ENCODE measurements around the gene PRAME.
"Not testable (repeated sequence)": the region's sequence is repeated elsewhere in the genome, so short reads cannot be mapped to it uniquely, and the experiment has no call there.

The PRAME gene

DNA sequence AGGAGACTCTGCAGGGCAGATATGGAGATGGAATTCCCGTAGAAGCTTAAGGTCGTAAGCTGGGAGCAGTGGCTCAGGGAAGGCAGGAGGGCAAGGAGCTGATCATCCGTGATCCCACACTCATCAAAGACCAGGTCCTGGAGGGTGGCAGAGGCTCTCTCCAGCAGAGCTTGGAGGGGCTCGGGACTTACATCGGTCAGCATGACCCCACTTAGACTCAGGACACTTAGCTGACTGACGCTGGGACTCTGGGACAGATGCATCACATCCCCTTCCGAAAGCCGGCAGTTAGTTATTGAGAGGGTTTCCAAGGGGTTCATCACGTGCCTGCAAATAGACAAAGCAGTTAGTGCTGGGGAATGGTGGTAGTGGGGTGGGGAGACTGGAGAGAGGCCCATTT, 10.7 kb downstream of the PRAME start:
- no peak for DNase-seq

DNA sequence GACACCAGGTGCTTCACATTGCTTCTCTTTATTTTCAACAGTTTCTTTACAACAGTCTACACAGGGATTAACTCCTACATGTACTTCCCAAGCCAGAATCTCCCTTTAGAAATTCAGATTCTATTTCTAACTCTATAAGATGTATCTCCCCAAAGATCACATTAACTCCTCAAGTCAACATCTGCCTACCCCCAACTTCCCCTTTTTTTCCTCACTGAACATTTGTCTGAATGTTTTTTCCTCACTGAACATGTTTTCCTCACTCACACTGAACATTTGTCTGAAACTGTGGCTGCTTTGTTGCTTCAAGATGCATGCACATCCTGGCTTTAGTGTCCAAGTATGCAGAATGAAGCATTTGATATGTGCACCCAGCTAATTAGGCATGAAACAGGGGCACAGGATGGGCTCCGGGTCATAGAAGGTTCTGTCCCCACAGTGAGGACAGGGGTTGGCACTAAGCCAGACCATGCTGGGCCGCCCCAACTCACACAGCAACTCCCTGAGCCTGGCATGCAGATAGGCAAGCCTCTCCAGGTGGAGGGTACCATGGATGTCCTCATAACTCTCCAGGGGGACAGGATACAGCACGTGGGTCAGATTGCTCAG, 11.3 kb downstream of the PRAME start:
- DNase-seq: no peak

DNA sequence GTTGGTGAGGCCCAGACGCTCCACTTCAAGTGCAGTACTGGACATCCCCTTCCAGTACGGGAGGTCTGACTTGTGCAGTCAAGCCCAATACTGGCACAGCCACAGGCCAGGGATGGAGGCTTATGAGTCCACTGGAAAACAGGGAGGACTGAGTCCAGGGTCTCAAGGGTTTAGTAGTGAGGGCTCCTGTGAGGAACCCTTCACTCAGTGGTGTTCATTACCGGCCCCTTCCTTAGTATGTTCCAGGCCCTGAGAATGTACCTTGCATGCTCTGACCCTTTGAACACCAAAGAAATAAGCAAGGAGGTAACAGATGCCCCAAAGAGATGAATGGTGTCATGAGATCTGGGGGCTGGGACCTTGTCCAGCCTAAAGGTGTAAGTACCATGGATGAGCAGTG, 11.8 kb downstream of the PRAME start:
- no peak for DNase-seq

- no peak for DNase-seq
Observed at GRCh38 chr22:22546490-22546889, 12.6 kb downstream of the PRAME start.

- no peak for DNase-seq
Observed at GRCh38 chr22:22545084-22545483, 14.0 kb downstream of the PRAME start.

DNA sequence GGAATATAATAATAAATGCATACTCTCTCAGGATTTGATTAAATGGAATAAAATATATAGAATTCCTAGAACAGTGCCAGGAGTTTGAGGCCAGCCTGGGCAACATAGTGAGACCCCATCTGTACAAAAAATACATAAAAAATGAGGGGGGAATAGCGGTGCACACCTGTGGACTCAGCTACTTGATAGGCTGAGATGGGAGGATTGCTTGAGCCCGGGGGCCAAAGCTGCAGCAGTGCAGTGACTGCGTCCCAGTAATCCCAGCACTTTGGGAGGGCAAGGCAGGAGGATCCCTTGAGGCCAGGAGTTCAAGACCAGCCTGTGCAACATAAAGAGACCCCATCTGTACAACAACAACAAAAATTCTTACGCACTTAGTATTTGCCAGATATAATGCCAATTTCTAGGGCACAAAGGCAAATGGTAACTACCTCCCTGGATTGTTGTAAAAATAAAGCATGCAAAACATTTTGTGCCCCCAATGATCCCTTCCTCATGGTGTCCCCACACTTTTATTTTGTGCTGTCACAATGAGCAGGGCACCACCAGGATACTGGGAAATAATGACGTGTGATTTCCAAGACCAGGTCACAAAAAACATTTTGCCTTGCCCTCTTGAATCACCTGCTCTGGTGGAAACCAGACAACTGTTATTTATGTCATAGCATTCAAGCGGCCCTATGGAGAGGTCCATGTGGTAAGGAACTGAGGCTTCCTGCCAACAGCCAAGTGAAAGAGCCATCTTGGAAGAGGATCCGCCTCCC, 20.7 kb downstream of the PRAME start:
- DNase-seq: no peak

DNA sequence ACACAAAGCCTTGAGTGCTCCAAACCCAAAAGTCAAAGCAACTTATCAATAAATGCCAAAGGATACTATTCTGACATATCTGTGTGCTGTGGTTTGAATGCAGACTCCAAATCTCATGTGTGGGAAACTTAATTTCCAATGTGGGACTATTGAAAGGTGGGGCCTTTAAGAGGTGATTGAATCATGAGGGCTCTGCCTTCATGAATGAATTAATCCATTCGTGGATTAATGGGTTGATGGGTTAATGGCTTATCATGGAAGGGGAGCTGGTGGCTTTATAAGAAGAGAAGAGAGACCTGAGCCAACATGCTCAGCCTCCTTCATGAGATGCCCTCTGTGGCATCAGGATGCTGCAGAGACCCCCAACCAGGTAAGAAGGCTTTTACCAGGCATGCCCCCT, 22.1 kb downstream of the PRAME start:
- no peak for DNase-seq

GRCh38 chr22:22536515-22536914, 22.6 kb downstream of the PRAME start:
- no peak for DNase-seq

DNA sequence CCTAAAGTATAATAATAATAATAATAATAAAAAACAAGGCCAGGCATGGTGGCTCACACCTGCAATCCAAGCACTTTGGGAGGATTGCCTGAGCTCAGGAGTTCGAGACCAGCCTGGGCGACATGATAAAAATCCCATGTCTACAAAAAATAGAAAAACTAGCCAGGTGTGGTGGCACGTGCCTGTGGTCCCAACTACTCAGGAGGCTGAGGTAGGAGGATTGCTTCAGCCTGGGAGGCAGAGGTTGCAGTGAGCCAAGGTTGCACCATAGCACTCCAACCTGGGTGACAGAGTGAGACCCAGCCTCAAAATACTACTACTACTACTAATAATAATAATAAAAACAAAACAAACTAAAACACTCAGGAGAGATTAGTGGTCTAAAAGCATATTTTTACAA, 23.4 kb downstream of the PRAME start:
- DNase-seq: no peak

DNA sequence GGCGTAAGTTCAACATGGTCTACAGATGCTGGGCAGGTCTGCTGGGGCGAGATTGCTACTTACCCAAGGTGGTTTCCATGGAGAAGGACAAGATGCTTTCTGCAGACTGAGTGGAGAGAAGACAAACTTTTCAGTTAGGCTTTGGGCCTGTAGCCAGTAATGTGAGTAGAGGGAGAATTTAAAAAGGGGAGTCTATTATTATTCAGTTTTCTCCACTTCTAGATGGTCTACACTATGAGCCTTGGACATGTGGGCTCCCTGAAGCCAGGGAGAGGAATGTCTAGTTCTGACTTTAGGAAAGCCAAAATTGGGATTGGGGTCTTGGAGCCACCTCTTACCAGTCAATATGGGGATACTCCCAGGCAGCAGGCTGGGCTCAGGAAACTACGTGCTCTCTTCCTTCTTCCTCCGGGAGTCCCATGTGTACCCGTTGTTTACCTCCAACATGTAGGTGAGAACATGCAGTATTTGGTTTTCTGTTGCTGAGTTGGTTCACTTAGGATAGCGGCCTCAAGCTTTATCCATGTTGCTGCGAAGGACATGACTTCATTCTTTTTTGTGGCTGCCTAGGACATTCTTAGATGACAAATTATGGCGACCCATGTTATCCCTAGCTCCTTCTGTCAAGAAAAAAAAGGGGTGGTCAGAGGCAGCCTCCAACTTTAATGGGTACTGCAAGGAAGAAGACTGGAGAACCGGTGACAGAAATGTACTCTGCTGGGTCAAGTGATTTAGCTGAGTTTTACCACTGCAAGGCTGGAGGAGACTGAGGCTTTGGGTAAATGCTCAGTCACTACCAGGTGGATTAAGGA, 24.3 kb downstream of the PRAME start:
- no peak for DNase-seq

- no peak for DNase-seq
Observed at GRCh38 chr22:22533863-22534262, 25.2 kb downstream of the PRAME start.

- no peak for DNase-seq
Observed at GRCh38 chr22:22533417-22533816, 25.6 kb downstream of the PRAME start.

DNA sequence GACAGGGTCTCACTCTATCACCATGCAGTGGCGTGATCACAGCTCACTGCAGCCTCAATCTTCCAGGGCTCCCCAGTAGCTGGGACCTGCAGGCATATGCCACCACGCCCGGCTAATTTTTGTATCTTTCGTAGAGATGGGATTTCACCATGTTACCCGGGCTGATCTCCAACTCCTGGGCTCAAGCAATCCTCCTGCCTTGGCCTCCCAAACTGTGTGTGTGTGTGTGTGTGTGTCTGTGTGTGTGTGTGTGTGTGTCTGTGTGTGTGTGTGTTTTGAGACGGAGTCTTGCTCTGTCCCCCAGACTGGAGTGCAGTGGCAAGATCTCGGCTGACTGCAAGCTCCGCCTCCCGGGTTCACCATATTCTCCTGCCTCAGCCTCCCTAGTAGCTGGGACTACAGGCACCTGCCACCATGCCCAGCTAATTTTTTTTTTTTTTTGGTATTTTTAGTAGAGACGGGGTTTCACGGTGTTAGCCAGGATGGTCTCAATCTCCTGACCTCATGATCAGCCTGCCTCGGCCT, 26.5 kb downstream of the PRAME start:
- not testable (repeated sequence) for DNase-seq

GRCh38 chr22:22531770-22532546, 27.1 kb downstream of the PRAME start:
- no peak for DNase-seq

- no peak for DNase-seq
Observed at GRCh38 chr22:22528780-22529179, 30.3 kb downstream of the PRAME start.

- DNase-seq: no peak
Observed at GRCh38 chr22:22527312-22527711, 31.8 kb downstream of the PRAME start.

DNA sequence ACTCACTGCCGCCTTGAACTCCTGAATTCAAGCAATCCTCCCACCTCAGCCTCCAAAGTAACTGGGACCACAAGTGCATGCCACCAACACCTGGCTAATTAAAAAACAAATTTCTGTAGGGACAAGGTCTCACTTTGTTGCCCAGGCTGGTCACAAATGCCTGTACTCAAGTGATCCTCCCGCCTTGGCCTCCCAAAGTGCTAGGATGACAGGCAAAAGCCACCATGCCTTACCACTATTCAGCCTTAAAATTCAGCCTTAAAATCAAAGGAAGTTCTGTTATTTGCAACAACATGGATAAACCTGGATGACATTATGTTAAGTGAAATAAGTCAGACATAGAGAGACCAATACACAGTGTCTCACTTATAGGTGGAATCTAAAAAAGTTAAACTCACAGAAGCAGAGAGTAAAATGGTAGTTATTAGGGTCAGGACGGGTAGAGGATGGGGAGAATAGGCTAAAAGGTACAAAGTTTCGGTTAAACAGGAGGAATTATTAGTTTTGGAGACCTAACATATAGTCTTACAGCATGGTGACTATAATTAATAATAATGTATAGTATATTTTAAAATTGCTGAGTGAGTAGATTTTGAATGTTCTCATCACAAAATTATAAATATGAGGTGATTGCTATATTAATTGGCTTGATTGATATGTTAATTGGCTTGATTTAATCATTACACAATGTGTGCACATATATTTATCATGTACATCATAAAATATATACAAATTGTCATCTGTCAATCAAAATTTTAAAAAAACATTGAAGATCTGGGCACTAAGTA, 32.7 kb downstream of the PRAME start:
- DNase-seq: no peak

- no peak for DNase-seq
Observed at GRCh38 chr22:22523494-22523893, 35.6 kb downstream of the PRAME start.

- DNase-seq: no peak
Observed at GRCh38 chr22:22521631-22522030, 37.4 kb downstream of the PRAME start.

GRCh38 chr22:22520667-22521602, 38.1 kb downstream of the PRAME start:
- DNase-seq: no peak

Data from GOT3 (cell line).